Gastrocnemius medialis (tissue), 4 donors: Measurements from ENCODE around the gene POLR3A. TPM values are rescaled to one million over a fixed set of nuclear protein-coding genes. Genes with fewer than 3 reads are reported as not detected.

Experiments used
- ATAC-seq, 2 donors: fragments of 150-250 bp; one replicate each; pipeline ENCODE4 v1.9.1; 2016
- DNase-seq, 2 donors: peaks; one replicate each; pipeline ENCODE4 v3.0.0-alpha.2; 2019
- H3K27ac ChIP-seq, 4 donors: fragments of 200-600 bp; sonication (generic); 1 replicate in 1 of 4; 2 replicates in 3 of 4; pipeline ENCODE4 v1.5.1; 2016 to 2018; ENCODE audit warnings: mild to moderate bottlenecking in 2 of 4, moderate library complexity in 1 of 4
- H3K27me3 ChIP-seq, 3 donors: fragments of 200-600 bp; sonication (generic) in 2 of 3; 1 replicate in 1 of 3; 2 replicates in 2 of 3; pipeline versions ENCODE4 v1.5.1 to v1.6.0; 2016 to 2019; ENCODE audit warnings: mild to moderate bottlenecking in 1 of 3, moderate library complexity in 1 of 3
- H3K36me3 ChIP-seq, 2 donors: fragments of 200-600 bp; sonication (generic) in 1 of 2; one replicate each; pipeline ENCODE4 v1.5.1; 2017 to 2018
- H3K4me1 ChIP-seq, 2 donors: fragments of 200-600 bp; sonication (generic) in 1 of 2; one replicate each; pipeline ENCODE4 v1.5.1; 2016 to 2017; ENCODE audit warnings: mild to moderate bottlenecking in 2 of 2
- H3K4me3 ChIP-seq, 4 donors: fragments of 200-600 bp; sonication (generic) in 3 of 4; 1 replicate in 1 of 4; 2 replicates in 3 of 4; pipeline ENCODE4 v1.5.1; 2016 to 2019; ENCODE audit warnings: mild to moderate bottlenecking in 2 of 4
- H3K9me3 ChIP-seq, 3 donors: fragments of 200-600 bp; sonication (generic) in 2 of 3; 1 replicate in 1 of 3; 2 replicates in 2 of 3; pipeline ENCODE4 v1.5.1; 2016 to 2019
- POLR2A ChIP-seq, 2 donors: fragments of 450-650 bp; IDR thresholded peaks; one replicate each; pipeline ENCODE4 v1.6.1; 2017; ENCODE audit warnings: antibody characterized with exemption in 2 of 2, mild to moderate bottlenecking in 2 of 2, moderate library complexity in 2 of 2
- in situ Hi-C, 4 donors: fragments of 200-750 bp; cut with MboI; loops; one replicate each; pipeline versions ENCODE4 v1.15.0 to v1.8.0; 2017; ENCODE audit warnings: low sequenced_read_pairs in 4 of 4
- intact Hi-C: fragments of 100-400 bp; cut with DNase I; formaldehyde crosslinking; loops from one replicate; pipeline ENCODE4 v1.15.1; 2023; ENCODE audit warnings: low total_unique reads
- total RNA-seq, 4 donors: library from RNA; depleted of rRNA; stranded (reverse); fragments of >200 nt; gene quantifications; one replicate each; pipeline versions ENCODE4 v1.1.0 to v1.2.3, GENCODE V29; 2016
- TF ChIP-seq, protein P1 (sequence below), 5 experiments: fragments of 450-650 bp in 3 of 5; fragments of 200-600 bp in 2 of 5; sonication (generic) in 2 of 5; IDR thresholded peaks in 4 of 5; conservative IDR thresholded peaks in 1 of 5; 1 replicate in 4 of 5; 2 replicates in 1 of 5; pipeline ENCODE4 v1.5.1; 2016 to 2019; ENCODE audit warnings: antibody characterized with exemption in 5 of 5, mild to moderate bottlenecking in 3 of 5, moderate library complexity in 3 of 5

The POLR3A gene
- total RNA-seq, 4 donors from 2014 or later, result 11.0 to 17.4 (median 15.5) TPM

DNA sequence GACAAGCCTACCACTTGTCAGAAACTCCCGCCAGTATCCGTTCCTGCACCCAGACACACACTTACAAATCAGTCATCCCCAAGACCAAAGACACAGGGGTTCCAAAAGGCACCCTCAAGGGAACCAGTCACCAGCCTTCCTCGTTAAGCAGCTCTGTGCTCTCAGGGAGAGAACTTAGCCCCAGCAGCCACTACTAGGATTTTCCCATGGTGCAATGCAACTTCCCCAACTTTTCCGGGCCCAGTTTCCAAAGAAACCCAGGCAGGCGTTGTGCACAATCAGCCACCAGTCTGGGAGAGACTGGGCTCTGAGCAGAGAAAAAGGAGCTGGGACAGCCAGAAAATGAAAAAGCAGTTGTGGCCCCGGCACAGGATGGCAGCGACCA lies 103.9 kb downstream of the POLR3A start:
- peak in 1 of 2 donors; percentile 26 for TF ChIP-seq POLR2A (IDR thresholded peaks at IDR 0.05)
- TF ChIP-seq, protein P1, sequence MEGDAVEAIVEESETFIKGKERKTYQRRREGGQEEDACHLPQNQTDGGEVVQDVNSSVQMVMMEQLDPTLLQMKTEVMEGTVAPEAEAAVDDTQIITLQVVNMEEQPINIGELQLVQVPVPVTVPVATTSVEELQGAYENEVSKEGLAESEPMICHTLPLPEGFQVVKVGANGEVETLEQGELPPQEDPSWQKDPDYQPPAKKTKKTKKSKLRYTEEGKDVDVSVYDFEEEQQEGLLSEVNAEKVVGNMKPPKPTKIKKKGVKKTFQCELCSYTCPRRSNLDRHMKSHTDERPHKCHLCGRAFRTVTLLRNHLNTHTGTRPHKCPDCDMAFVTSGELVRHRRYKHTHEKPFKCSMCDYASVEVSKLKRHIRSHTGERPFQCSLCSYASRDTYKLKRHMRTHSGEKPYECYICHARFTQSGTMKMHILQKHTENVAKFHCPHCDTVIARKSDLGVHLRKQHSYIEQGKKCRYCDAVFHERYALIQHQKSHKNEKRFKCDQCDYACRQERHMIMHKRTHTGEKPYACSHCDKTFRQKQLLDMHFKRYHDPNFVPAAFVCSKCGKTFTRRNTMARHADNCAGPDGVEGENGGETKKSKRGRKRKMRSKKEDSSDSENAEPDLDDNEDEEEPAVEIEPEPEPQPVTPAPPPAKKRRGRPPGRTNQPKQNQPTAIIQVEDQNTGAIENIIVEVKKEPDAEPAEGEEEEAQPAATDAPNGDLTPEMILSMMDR (IDR thresholded peaks at IDR 0.05 in 4 of 5, conservative IDR thresholded peaks at IDR 0.05 in 1 of 5), result no peak
- H3K36me3 ChIP-seq, result no peaks in the 10 kb centered on the region
- H3K27me3 ChIP-seq, result no peaks in the 10 kb centered on the region
- peaks cover 23 to 29% of the 10 kb centered on the region in 2 donors for H3K4me1 ChIP-seq
- in situ Hi-C loops, result loop anchor here in 1 of 4 donors (10.0 kb wide), 1 partner anchor 81 kb away; no protein-coding TSS in a partner anchor
- H3K9me3 ChIP-seq, result no peaks in the 10 kb centered on the region
- DNase-seq, result no peak
- H3K27ac ChIP-seq, result peak overlapping the region; percentile 79 to 91 (median 84)
- intact Hi-C loops, result no loop called here
- ATAC-seq, result no peak
- peak overlapping the region; percentile 63 to 92 (median 78) for H3K4me3 ChIP-seq

DNA sequence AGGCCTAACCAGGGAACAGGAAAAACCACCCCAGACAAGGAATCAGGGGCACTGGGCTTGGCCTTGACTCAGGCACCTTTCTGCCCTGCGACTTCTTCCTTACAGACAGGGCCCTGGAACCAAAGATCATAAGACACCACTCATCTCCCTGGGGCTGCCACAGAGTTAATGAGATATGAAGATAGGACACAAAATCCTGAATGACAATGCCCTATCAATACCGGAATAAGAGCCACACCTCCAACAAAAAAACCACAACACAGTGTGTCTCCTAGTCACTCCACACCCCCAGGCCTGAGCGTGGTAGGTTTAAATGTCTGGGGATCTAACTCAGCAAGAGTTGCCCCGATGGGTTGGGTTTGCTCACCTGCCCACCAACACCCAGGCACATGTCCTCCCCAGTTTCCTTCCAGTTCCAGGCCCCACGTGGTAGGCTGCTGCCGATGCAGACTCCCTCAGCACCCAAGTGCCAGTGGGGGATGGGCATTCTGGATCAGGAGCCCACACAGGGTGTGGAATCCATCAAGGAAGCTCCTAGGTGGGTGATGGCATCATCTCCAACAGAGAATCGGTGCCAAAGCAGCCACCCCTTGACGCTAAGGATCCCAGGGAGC lies 106.6 kb downstream of the POLR3A start:
- no peak for DNase-seq
- Histone ChIP-seq H3K27ac (no peak overlapping the region), H3K9me3 (no peaks in the 10 kb centered on the region), H3K36me3 (no peaks in the 10 kb centered on the region), H3K27me3 (no peaks in the 10 kb centered on the region), H3K4me3 (no peak overlapping the region), H3K4me1 (peaks cover 31 to 32% of the 10 kb centered on the region in 2 donors)
- in situ Hi-C loops (loop anchor here in 1 of 4 donors (10.0 kb wide), 1 partner anchor 78 kb away; no protein-coding TSS in a partner anchor), intact Hi-C loops (loop anchor here (1.0 kb wide), 1 partner anchor 10 kb away; no protein-coding TSS in a partner anchor)
- ATAC-seq, result no peak
- no peak for TF ChIP-seq POLR2A (IDR thresholded peaks at IDR 0.05)
- TF ChIP-seq, protein P1 (IDR thresholded peaks at IDR 0.05 in 4 of 5, conservative IDR thresholded peaks at IDR 0.05 in 1 of 5), result no peak

DNA sequence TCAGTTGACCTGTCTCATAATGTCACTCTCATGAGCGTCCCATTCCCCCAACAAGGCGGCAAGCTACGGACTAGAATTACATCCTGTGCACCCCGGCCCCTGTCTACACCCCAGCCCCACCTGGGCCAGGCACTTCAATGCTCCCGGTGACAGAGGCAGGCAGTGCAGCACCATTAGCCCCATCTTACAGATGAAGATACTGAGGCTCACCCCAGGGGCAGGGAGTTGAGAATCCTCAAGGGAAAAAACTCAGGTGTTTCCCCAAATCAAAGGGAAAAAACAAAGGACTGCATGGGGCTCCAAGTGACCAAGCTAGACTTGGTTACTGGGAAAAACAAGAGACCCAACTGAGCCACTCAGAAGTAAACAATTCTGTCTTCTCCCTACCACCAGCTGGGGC lies 107.3 kb downstream of the POLR3A start:
- TF ChIP-seq, protein P1 (IDR thresholded peaks at IDR 0.05 in 4 of 5, conservative IDR thresholded peaks at IDR 0.05 in 1 of 5), result no peak
- no peak for TF ChIP-seq POLR2A (IDR thresholded peaks at IDR 0.05)
- DNase-seq (no peak), ATAC-seq (no peak)
- intact Hi-C loops (loop anchor here (1.0 kb wide), 1 partner anchor 10 kb away; no protein-coding TSS in a partner anchor), in situ Hi-C loops (loop anchor here in 1 of 4 donors (10.0 kb wide), 1 partner anchor 77 kb away; no protein-coding TSS in a partner anchor)
- H3K4me1 ChIP-seq, result peaks cover 26 to 31% of the 10 kb centered on the region in 2 donors
- no peak overlapping the region for H3K27ac ChIP-seq
- H3K36me3 ChIP-seq, result no peaks in the 10 kb centered on the region
- H3K4me3 ChIP-seq, result no peak overlapping the region
- H3K9me3 ChIP-seq, result no peaks in the 10 kb centered on the region
- no peaks in the 10 kb centered on the region for H3K27me3 ChIP-seq

DNA sequence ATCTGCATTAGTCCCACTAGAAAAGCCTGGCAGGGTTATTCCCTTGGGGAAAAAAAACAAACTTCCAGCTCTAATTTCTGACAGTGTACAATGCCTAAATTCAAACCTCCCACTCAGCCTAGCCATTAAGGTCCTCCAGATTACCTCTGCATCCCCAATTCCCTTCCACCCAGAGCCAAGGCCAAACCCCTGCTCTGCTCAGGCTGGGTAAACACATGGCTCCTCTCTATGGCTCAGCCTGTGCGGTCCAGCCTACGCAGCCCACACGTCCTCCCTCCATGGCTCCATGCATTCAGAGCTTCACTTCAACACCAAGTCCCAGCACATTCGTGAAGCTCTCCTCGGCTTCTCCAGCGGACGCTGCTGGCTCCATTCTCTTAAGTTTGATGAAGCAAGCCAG lies 107.9 kb downstream of the POLR3A start:
- no peaks in the 10 kb centered on the region for H3K27me3 ChIP-seq
- no peak for TF ChIP-seq POLR2A (IDR thresholded peaks at IDR 0.05)
- TF ChIP-seq, protein P1 (IDR thresholded peaks at IDR 0.05 in 4 of 5, conservative IDR thresholded peaks at IDR 0.05 in 1 of 5), result no peak
- peaks cover 25 to 31% of the 10 kb centered on the region in 2 donors for H3K4me1 ChIP-seq
- H3K36me3 ChIP-seq, result no peaks in the 10 kb centered on the region
- no peaks in the 10 kb centered on the region for H3K9me3 ChIP-seq
- intact Hi-C loops, result no loop called here
- in situ Hi-C loops, result loop anchor here in 1 of 4 donors (10.0 kb wide), 1 partner anchor 77 kb away; no protein-coding TSS in a partner anchor
- DNase-seq (no peak), ATAC-seq (no peak)
- no peak overlapping the region for H3K27ac ChIP-seq
- H3K4me3 ChIP-seq, result no peak overlapping the region
